HG03066 (cell line): ENCODE measurements around the gene TP53I11.

Experiments used
- ATAC-seq: cut with Tn5 transposase; IDR thresholded peaks from one replicate; pipeline ENCODE4 v1.9.1; 2021; ENCODE audit warnings: low read depth; ENCODE audit not compliant: unreplicated experiment

TP53I11 gene

DNA sequence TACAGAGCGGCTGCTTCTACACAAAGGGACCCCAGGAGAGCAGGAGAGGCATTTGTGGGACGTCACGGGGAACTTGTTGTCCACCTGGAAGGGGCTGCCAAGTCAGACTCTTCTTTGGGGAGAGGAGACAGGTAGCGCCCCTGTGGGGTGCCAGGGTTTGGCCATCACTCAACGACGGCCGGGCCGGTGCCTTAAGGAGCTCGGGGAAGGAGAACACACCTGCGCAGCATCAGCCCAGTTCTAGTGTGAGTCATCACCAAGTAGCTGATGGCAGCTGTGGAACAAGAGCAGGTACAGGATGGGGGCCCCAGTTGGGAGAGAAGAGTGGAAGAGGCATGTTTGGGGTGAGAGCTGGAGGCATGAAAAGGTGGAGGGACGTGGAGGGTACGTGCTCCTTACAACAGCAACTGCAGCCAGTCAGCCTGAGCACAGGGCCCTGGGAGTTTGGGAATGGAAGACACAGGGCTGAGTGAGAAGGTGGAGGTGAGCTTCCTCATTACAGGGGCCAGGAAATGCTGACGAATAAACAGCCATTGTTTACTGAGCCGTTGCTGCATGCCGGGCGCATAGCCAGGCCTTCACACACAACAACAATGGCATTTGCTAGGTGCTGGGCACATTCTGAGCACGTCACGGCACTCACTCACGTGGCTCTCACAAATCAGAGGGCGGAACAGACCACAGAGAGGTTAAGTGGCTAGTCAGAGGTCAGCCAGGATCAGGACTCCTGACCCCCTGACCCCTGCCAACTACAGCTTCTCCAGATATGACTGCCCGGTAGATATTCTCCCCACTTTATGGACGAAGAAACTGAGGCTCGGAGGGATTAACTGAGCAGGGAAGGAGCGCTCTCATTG is 29.1 kb upstream of the TP53I11 start:
- ATAC-seq, result no peak

DNA sequence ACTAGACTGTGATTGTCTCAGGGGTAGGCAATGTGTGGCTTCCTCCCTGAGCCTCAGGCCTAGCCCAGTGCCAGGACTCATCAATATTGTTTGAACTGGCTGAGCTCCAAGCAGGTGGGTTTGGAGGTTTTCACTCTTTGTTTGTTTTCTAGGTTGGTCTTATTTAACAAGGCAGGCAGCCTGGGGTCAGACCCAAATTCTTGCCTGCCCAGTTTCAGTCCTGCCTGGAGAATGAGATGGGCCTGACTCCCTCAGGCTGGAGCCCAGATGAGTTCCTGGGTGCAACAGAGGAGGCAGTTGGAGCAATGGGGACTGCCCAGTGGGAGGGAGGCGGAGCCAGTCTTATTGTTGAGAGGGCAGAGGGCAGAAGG is 28.3 kb upstream of the TP53I11 start:
- no peak for ATAC-seq

DNA sequence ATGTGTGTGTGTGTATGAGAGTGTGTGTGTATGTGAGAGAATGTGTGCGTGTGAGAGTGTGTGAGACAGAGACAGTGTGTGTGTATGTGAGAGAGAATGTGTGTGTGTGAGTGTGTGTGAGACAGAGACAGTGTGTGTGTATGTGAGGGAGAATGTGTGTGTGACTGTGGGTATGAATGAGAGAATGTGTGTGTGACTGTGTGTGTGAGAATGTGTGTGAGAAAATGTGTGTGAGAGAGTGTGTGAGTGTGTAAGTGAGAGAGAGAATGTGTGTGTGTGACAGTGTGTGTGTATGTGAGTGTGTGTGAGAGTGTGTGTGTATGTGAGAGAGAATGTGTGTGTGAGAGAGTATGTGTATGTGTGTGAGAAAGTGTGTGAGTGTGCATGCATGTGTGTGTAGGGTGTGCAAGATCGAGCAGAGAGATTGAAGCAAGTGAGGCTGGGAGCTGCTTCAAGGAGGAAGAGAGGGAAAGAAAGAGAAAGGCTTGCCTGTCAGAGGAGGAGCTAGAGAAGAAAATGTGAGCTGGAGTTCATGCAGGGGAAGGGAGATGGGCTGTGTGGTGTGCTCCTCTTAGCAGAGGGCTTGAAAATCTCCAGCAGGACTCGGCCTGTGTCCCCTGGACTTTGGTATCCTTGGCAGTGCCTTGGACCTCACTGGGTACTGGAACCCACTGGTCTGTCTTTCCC is 27.7 kb upstream of the TP53I11 start:
- ATAC-seq, result no peak

DNA sequence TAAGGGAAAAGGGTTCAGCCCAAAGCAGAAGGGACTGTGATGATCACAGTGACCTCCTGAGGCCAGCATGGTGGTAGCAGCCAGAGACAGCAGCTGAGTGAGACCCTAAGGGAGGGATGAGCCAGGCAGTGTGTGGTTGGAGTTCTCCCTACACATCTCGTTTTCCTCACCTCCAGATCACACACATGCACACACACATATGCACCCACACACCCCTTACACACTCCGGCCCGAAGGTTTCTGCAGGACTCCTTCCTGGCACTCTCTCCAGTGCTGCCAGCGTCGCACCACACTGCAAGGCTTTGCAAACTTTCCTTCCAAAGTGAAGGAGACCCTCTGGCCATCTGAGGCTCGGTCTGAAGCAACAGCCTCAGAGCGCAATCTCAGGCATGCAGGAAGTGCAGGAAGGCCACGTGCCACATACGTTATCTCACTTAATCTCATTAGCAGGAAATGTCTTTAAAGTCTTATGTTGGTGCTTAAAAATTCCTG is 26.9 kb upstream of the TP53I11 start:
- ATAC-seq, result no peak

DNA sequence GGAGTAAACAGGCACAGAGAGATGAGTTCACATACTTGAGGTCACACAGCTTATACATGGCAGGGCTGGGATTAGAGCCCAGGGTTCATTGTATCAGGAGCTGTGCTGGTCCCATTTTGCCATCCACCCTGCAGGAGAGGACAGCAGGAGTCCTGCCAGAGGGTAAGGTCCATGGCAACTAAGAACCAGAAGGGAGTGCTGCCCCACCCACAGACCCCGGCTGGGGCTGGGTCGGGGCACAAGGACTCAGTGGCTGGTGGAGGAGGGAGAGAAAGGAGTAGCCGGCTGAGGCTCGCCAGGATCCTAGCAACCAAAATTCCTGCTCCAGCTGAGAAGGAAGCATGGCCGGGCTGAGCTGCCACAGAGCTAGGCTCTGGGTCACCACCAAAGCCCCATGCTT is 25.9 kb upstream of the TP53I11 start:
- no peak for ATAC-seq

DNA sequence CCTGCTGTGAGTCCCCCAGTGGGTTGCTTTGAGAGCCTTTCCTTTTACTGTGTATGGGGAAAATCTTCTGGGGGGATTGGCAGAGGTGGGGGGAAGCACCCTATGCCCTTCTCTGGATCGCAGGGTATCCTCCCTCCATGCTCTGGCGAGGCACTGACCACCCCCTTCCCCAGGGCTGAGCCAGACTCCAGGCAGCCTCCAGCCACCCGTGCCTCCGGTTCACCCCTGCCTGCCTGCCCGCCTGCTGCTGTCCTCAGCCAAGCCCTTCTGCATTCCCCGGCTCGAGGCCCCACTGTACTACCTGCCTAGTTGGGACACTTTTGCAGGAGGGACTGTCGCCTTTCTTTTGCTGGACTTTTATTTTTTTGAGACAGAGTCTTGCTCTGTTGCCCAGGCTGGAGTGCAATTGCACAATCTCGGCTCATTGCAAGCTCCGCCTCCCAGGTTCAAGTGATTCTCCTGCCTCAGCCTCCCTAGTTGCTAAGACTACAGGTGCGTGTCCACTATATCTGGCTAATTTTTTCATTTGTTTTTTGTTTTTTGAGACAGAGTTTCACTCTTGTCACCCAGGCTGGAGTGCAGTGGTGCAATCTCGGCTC is 23.8 kb upstream of the TP53I11 start:
- no peak for ATAC-seq

DNA sequence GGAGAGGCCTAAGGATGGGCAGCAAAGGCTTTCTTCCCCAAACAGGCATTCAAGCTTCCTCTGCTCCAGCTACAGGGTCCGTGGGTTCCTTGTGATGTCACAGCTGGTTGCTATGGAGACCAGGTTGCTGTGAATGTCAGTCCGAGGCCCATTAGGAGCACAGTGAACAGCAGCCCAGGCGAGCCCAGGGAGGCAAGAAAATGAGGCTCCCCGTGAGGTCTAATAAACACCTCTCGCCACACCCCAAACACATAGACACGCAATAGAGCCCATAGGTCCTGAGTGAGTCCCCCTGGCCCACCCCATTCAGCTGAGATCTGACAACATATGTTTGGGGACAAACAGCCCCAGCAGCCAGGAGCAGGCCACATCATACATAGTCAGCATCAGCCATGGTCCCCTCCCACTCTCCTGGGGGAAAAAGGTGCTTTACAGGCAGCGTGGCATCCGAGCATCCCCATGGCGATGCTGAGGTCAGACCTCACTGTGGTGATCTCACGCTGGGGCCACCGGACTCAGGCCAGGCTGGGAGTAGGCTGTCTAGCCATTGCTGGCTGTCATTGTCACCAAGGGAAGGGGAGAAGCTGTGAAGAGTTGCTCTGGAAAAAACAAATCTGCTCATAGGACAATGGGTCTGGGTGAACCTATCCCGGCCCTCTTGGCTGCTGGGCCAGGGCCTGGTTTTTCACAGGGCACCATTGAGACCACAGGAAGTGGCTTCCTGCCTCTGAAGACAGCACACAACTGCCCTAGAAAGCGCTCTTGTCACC is 23.1 kb upstream of the TP53I11 start:
- ATAC-seq, result no peak

DNA sequence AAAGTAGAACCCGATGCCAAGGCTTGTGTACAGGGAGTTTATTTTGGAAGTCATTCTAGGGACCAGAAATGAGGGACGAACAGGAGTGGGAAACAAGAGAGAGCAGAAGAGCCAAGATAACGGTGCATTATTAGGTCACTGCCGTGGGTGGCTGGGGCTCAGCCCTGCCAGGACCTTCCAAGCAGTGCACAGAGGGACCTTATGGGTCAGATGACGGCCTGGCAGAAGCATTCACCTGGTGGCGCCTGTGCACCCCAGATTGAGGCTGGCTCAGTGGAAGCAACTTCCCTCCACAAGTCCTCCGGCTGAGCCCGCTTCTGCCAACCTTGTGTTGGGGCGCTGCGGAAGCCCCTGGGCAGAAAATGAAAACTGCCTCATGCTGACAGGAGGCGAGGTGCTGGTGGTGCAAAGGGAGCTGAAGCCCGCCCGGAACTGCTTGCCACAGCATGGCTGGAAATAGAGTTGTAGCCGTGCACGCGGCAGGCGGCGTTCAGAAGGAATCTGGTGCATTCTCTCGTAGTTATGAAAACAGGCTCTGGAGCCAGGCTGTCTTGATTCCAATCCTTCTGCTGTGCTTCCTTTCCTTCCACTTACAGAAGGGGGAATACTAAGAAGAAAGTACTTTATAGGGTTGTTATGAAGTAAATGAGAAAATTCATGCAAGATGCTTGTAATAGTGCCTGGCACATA is 22.2 kb upstream of the TP53I11 start:
- ATAC-seq, result no peak

DNA sequence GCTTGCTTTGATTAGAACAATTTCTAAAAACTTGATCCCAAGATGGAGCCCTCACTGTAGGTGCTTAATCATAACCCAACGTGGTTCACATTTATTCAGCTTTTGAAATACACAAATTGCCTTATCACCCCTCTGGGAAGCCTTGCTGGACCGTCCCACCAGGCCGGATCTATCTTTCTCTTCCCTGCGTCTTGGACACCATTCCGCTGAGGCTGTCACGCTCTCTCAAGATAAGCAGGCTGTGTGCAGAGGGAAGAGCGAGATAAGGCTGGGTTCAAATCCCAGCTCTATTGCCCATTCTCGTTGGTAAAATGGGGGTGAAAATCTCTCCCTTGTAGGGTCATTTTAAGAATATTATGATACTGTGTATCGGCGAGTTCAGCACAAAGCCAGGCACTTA is 20.5 kb upstream of the TP53I11 start:
- no peak for ATAC-seq

DNA sequence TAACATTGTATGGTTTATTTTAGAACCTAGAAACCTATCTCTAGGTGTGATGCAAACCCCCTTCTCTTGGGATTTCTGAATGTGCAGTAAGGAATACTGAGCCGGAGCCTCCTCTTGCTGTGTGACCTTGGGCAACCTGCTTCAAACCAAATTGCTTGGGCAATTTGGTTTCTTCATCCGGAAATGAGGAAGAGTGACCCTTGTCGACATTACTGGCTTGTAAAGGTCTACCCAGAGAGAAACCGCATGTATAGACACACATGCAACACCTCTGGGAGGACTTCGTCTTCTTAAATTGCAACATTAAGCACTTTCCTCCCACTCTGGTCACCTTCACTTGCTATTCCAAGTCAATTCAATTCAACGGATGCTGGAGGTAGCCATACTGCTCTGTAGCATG is 19.6 kb upstream of the TP53I11 start:
- no peak for ATAC-seq

DNA sequence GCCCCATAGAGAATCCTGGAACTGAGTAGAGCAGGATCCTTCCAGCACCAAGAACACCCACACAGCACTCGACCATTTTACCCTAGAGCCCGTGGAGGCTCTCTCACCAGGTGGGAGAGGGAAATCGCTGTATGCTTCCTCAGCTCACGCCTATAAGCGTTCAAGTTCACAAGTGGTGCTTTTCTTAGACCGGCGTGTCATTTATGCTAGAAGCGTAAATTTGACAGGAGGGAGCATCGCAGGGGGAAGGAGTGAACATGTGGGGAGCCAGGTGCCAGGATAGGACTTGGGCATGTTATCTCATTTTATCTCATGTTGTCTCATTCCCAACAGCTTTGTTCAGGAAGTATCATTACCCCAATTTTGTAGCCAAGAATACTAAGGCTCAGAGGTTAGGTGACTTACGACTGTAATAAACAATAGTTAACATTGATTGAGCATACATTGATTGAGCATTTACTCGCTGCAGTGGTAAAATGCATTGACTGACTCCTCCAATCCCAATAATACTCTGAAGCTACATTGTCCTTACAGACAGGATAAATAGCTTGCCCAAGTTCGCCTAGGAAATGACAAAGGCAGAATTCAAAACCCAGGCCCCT is 19.1 kb upstream of the TP53I11 start:
- no peak for ATAC-seq

DNA sequence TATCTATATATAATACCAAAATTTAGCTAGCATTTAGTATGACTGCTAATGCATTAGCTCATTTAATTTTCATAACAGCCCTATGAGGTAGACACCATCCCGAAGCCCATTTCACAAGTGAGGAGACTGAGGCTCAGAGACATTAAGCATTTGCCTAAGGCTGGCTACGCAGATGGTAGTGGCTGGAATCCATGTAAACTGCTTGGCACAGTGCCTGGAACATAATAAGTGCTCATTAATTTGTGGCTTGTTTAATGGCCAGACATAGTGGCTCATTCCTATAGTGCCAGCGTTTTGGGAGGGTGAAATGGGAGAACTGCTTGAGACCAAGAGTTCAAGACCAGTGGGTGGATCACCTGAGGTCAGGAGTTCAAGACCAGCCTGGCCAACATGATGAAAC is 17.8 kb upstream of the TP53I11 start:
- ATAC-seq, result no peak

DNA sequence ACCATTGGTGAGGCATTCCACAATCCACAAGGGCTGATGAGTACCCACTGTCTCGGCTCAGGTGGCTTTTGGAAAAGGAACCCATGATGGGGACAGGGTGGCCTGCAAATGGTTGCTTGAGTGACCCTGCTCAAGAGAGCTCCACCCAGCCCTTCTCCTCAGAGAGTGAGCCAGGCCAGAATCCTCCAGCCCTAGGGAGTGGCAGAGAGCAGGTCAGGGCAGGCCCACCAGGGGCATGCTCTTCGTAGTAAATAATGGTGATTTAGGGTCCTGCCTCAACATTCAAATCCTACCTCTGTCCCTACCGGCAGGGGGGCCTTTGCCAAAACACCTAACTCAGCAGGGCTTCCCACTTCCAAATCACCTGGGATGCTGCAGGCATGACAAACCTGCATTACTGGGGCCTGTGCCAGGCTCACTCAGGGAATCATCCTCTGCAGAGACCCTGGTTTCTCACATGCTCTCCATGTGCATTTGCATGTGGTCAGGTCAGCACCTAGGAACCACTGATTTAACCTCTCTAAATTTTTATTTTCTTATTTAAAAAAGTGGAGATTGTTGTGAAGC is 17.3 kb upstream of the TP53I11 start:
- ATAC-seq, result no peak

DNA sequence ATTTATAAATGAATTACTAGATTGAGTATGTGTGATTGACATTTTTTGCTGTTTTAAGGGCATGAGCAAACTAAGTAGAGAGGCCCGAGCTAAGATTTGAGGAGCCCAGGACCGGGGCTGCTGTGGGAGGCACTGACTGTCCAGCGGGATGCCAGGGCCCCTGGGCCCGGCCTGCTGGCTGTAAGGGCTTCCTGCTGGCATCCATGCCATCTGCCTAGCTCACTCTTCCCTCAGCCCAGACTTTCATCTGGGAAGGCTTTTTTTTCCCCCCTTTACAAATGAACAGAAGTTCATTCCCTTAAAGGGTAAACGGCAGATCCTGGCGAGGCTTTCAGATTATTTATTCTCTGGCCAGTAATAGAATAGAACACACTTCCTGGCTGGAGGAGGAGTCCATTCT is 16.0 kb upstream of the TP53I11 start:
- no peak for ATAC-seq

DNA sequence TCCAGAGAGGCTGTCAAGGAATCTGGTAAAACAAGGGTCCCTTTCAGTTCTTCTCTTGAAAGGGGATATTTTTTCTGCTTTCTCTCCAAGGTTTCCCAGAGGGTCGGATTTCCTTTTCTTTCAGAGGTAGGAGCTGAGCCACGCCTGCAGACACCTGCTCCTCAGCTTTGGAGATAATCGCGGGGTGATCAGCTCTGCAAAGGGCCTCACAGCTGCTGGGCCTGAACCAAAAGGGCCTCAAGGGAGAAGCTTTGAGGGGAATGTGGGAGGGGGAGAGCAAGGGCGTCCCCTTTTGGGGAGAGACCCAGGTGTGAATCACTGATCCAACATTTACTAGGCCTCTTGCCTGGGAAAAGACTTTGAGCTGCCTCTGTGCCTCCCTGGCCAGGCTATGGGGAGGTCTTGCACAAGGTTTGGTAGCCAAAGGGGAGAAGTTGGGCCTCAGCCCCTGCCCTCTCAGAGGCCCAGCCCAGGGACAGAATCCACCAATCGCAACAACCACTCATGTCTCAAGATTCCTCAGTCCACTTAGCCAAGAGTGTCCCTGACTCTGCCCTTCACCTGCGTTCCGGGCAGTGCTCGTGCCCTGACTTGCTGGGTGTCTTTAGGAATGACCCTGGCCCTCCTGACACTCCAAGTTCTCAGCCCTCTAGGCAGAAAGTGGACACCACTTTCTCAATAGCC is 14.0 kb upstream of the TP53I11 start:
- ATAC-seq, result no peak

DNA sequence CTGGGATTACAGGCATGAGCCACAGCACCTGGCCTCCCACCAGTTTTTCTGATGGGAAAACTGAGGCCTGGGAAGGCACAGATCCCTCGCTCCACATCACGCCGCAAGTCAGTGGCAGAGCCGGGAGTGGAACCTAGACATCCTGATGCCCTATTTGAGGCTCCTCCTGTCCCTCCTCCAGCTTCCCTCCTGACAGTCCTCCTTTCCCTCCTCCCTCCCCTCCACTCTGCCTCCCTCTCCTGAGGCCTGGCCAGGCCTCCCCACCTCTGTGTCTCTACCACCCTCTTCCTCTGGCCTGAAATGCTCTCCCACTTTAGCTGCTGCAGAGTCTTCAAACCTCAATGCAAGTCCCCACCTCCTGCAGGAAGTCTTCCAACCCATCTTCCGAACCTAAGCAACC is 13.3 kb upstream of the TP53I11 start:
- ATAC-seq, result no peak

DNA sequence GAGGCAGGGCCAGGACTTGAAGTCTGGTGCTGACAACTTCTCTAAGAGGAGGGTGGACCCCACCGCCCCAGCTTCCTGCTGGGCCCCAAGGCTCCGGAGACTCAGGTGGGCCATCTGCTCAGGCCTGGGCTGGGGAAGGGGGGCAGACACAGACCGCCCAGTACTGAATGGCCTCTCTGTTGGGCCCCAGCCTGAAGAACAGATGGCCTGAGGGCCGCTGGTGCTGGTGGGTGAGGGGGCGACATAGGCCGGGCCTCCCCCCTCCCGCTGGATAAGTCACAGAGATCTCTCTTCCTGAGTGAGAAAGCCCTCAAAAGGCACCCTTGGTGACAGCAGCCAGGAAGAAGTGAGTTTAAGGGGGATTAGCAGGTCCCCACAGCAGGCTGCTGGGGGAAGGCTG is 12.5 kb upstream of the TP53I11 start:
- ATAC-seq, result no peak

DNA sequence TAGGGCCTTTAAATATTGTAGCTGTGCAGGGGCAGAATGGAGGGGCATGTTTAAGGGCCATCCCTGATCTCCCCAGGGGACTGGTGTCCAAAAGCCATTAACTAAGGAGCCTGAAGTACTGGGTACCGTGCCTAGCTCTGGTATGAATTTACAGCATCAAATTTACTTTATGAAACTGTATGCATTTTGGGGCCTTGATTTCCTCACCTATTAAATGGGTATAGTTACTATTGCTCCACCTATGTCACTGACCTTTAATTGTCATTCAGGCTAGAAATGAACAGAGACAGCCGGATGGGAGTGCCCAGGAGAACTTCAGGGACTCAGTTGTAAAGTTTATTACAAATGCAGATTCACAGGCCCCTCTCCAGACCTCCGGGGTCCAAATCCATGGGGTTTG is 11.8 kb upstream of the TP53I11 start:
- no peak for ATAC-seq

DNA sequence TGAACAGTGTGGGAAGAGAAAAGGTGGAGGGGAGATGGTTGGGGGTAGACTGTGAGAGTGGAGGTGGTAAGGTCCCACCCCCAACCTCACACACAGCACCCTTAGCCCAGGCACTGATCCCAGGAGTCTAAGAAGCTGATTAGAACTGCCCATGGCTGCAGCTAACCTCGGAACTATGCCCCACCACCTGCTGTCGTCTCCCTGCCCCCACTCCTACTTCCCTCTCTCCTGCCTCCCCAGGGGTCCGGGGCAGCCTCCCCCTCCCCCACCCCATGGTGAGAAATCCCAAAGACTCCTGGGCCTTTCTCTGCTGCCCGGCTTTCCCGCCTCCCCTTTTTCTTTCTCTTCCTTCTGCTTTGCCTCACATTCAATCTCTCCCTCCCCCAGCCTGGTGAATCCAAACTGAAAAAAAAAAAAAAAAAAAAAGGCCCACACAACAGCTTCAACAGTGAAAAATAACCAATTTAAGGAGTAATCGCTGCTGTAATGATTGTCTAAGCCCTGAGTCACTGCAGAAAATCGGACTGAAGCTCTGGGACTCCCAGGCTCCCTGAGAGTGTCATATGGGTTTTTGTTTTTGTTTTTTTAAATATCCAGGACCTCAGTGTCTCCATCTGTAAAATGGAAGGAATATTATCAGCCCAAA is 9.6 kb upstream of the TP53I11 start:
- ATAC-seq, result no peak
